Measurements from ENCODE around the gene NAPG.
"Not testable (repeated sequence)": the region's sequence is repeated elsewhere in the genome, so short reads cannot be mapped to it uniquely, and the experiment has no call there.

The NAPG gene

GRCh38 chr18:10557085-10557677, 31.4 kb downstream of the NAPG start:
- no peak for DNase-seq

GRCh38 chr18:10558243-10558966, 32.6 kb downstream of the NAPG start:
- DNase-seq = no peak

- DNase-seq = no peak
Observed at GRCh38 chr18:10558967-10559298, 33.1 kb downstream of the NAPG start.

GRCh38 chr18:10559553-10560451, 34.0 kb downstream of the NAPG start:
- DNase-seq = no peak

- DNase-seq = peak; percentile 87
Observed at GRCh38 chr18:10560452-10561045, 34.7 kb downstream of the NAPG start.

GRCh38 chr18:10562773-10563160, 36.9 kb downstream of the NAPG start:
- no peak for DNase-seq

GRCh38 chr18:10563886-10564285, 38.1 kb downstream of the NAPG start:
- DNase-seq = no peak

- no peak for DNase-seq
Observed at GRCh38 chr18:10564975-10565773, 39.3 kb downstream of the NAPG start.

GRCh38 chr18:10565835-10566234, 40.0 kb downstream of the NAPG start:
- no peak for DNase-seq

- DNase-seq = no peak
Observed at GRCh38 chr18:10566390-10566789, 40.6 kb downstream of the NAPG start.

- not testable (repeated sequence) for DNase-seq
Observed at GRCh38 chr18:10569941-10570340, 44.1 kb downstream of the NAPG start.

- no peak for DNase-seq
Observed at GRCh38 chr18:10570622-10571021, 44.8 kb downstream of the NAPG start.

- DNase-seq = no peak
Observed at GRCh38 chr18:10571537-10571936, 45.7 kb downstream of the NAPG start.

- not testable (repeated sequence) for DNase-seq
Observed at GRCh38 chr18:10573261-10573660, 47.4 kb downstream of the NAPG start.

GRCh38 chr18:10574412-10574811, 48.6 kb downstream of the NAPG start:
- not testable (repeated sequence) for DNase-seq

GRCh38 chr18:10577842-10578572, 52.2 kb downstream of the NAPG start:
- DNase-seq = not testable (repeated sequence)

GRCh38 chr18:10578573-10578899, 52.7 kb downstream of the NAPG start:
- not testable (repeated sequence) for DNase-seq

GRCh38 chr18:10579079-10579867, 53.4 kb downstream of the NAPG start:
- no peak for DNase-seq

GRCh38 chr18:10580215-10580614, 54.4 kb downstream of the NAPG start:
- no peak for DNase-seq

GRCh38 chr18:10585260-10585659, 59.4 kb downstream of the NAPG start:
- DNase-seq = no peak

- no peak for DNase-seq
Observed at GRCh38 chr18:10588975-10589374, 63.1 kb downstream of the NAPG start.

All from NCI-H146 (cell line).